K562 (cell line): ENCODE results near the gene CCL24. TPM values are rescaled to one million over a fixed set of nuclear protein-coding genes. Genes with fewer than 3 reads are reported as not detected.
A peak's percentile ranks its signal among the peaks of the same experiment; 100 is the strongest.

Experiments
- ATAC-seq: fragments of 200-7000 bp; cut with Tn5 transposase; 3 replicates; pipeline ENCODE4 v1.9.1; 2020; ENCODE audit warnings: moderate library complexity
- BruUV-seq: library from RNA; stranded (reverse); fragments of 400-500 nt; replicated peaks from 2 replicates; lab custom pipeline; 2021; lab: Mats Ljungman, UMichigan
- CTCF ChIA-PET: fragments of 300-600 bp; formaldehyde crosslinking; extraction: SDS; loops from one replicate; lab custom pipeline; 2021; ENCODE audit warnings: low intra/inter-chr PET ratio; lab: Yijun Ruan, JAX
- POLR2A ChIA-PET: fragments of 300-600, 350-650 bp; sonication (Branson Sonifier 250); formaldehyde crosslinking; extraction: SDS; loops from one replicate; lab custom pipeline; 2021; ENCODE audit warnings: antibody characterized with exemption, inconsistent platforms; lab: Yijun Ruan, JAX
- DNase-seq, 4 experiments: peaks; one replicate each; pipeline versions ENCODE4 v3.0.0 to v3.0.0-alpha.2; 2011 to 2018; ENCODE audit warnings: low spot score in 3 of 4, mixed read lengths in 3 of 4; ENCODE audit errors: extremely low read depth in 1 of 4
- FAIRE-seq: peaks from 2 replicates; lab custom pipeline; 2011; peaks lifted over from hg19 to GRCh38; lab: Jason Lieb, UNC
- H2AFZ ChIP-seq: 2 replicates; pipeline ENCODE4 v1.6.0; 2011; ENCODE audit warnings: low read depth, low read length, control low read depth, inconsistent platforms
- H3K27ac ChIP-seq: fragments of 200-600 bp; 3 replicates; pipeline ENCODE4 v1.8.0; 2011; ENCODE audit warnings: low read depth, mild to moderate bottlenecking, control low read depth, inconsistent platforms, low read length, moderate library complexity, mixed read lengths; ENCODE audit errors: extremely low read depth
- H3K27me3 ChIP-seq, 2 experiments: fragments of 300-600 bp in 1 of 2; 2 replicates in 1 of 2; 3 replicates in 1 of 2; pipeline versions ENCODE4 v1.6.0 to v1.8.0; 2011; ENCODE audit warnings: inconsistent platforms in 2 of 2, low read length in 2 of 2, mild to moderate bottlenecking in 1 of 2, mixed read lengths in 1 of 2, moderate library complexity in 1 of 2; ENCODE audit not compliant: control insufficient read depth in 2 of 2, insufficient read depth in 2 of 2
- H3K36me3 ChIP-seq: fragments of 300-600 bp; 3 replicates; pipeline ENCODE4 v1.8.0; 2011; ENCODE audit warnings: mild to moderate bottlenecking, low read length, inconsistent platforms; ENCODE audit not compliant: control insufficient read depth, insufficient read depth
- H3K4me1 ChIP-seq, 2 experiments: fragments of 200-600 bp in 1 of 2; replicated peaks in 1 of 2; 2 replicates in 1 of 2; 3 replicates in 1 of 2; pipeline versions ENCODE4 v1.5.1 to v1.8.0; 2011; ENCODE audit warnings: inconsistent platforms in 2 of 2, low read length in 2 of 2, mild to moderate bottlenecking in 1 of 2, mixed read lengths in 1 of 2, moderate library complexity in 1 of 2; ENCODE audit not compliant: control insufficient read depth in 2 of 2, insufficient read depth in 2 of 2
- H3K4me2 ChIP-seq: 2 replicates; pipeline ENCODE4 v1.6.1; 2011; ENCODE audit warnings: low read length, control low read depth, inconsistent platforms, mixed read lengths; ENCODE audit not compliant: insufficient read depth
- H3K4me3 ChIP-seq: fragments of 200-600 bp; sonication (generic), shearing (Covaris generic); 2 replicates; pipeline ENCODE4 v1.5.1; 2016; ENCODE audit warnings: control low read depth, inconsistent platforms
- H3K79me2 ChIP-seq: fragments of 200-600 bp; 3 replicates; pipeline ENCODE4 v1.8.0; 2011; ENCODE audit warnings: low read length, inconsistent platforms; ENCODE audit not compliant: control insufficient read depth, insufficient read depth
- H3K9ac ChIP-seq, 2 experiments: 2 replicates each; pipeline versions ENCODE4 v1.6.0 to v1.6.1; 2011; ENCODE audit warnings: low read depth in 2 of 2, low read length in 2 of 2, control low read depth in 1 of 2, inconsistent platforms in 1 of 2, mild to moderate bottlenecking in 1 of 2, mixed read lengths in 1 of 2; ENCODE audit not compliant: insufficient read depth in 1 of 2
- H3K9me1 ChIP-seq: one replicate; pipeline ENCODE4 v1.6.0; 2011; ENCODE audit warnings: inconsistent platforms, mild to moderate bottlenecking, low read length, moderate library complexity; ENCODE audit not compliant: control insufficient read depth, insufficient read depth
- H3K9me3 ChIP-seq: replicated peaks from 2 replicates; pipeline ENCODE4 v1.5.1; 2011; ENCODE audit warnings: low read depth, low read length, inconsistent platforms; ENCODE audit not compliant: control insufficient read depth, insufficient read depth
- H4K20me1 ChIP-seq: replicated peaks from 2 replicates; pipeline ENCODE4 v1.6.1; 2011; ENCODE audit warnings: low read length, inconsistent platforms, mixed read lengths; ENCODE audit not compliant: control insufficient read depth, insufficient read depth
- KAT7 ChIP-seq: sonication (generic); formaldehyde crosslinking; IDR thresholded peaks from 2 replicates; pipeline ENCODE4 v1.8.0; 2022; ENCODE audit warnings: missing genetic modification reagents, mild to moderate bottlenecking, borderline replicate concordance
- MCM3 ChIP-seq: fragments of 450-650 bp; IDR thresholded peaks from 2 replicates; pipeline ENCODE4 v1.6.1; 2016
- RCOR1 ChIP-seq, 2 experiments: IDR thresholded peaks; 2 replicates each; pipeline ENCODE4 v1.6.1; 2012; ENCODE audit warnings: low read depth in 2 of 2, low read length in 2 of 2, borderline replicate concordance in 1 of 2, improper control_type of control experiment in 1 of 2
- TSC22D4 ChIP-seq: fragments of 450-650 bp; IDR thresholded peaks from 2 replicates; pipeline ENCODE4 v1.6.1; 2016; ENCODE audit warnings: missing genetic modification characterization, missing biosample characterization, control low read depth
- ZC3H4 ChIP-seq: sonication (generic); formaldehyde crosslinking; IDR thresholded peaks from 2 replicates; pipeline ENCODE4 v1.9.0; 2021; ENCODE audit warnings: missing genetic modification reagents, borderline replicate concordance
- ZKSCAN3 ChIP-seq: fragments of 250-450 bp; sonication (Bioruptor Pico); IDR thresholded peaks from 2 replicates; pipeline ENCODE4 v1.4.0; 2020
- ZZZ3 ChIP-seq: fragments of 450-650 bp; IDR thresholded peaks from 2 replicates; pipeline ENCODE4 v1.6.1; 2016; ENCODE audit warnings: antibody characterized with exemption, mild to moderate bottlenecking, moderate library complexity
- WGBS: fragments of 100-300 bp; shearing (Covaris generic); methylation state at CpG from one replicate; pipeline ENCODE4 v1.1.6; 2016; ENCODE audit warnings: low coverage, mixed read lengths; ENCODE audit not compliant: insufficient coverage; ENCODE audit errors: missing lambda C conversion rate; 5-methylcytosine and 5-hydroxymethylcytosine counted together
- in situ Hi-C: fragments of 300-500 bp; cut with MboI; formaldehyde crosslinking; loops from 4 replicates; pipeline ENCODE4 v1.15.0; 2018; ENCODE audit warnings: inconsistent platforms, mixed read lengths
- intact Hi-C: fragments of 100-400 bp; cut with micrococcal nuclease; formaldehyde crosslinking; loops from 2 replicates; pipeline ENCODE4 v1.14.2; 2022
- polyA plus RNA-seq, 8 experiments: library from polyadenylated mRNA; depleted of rRNA in 4 of 8; stranded (reverse) in 5 of 8; unstranded in 3 of 8; fragments of >200 nt; fragmentation: Nextera tagmentation in 2 of 8; fragmentation: Illumina TruSeq in 1 of 8; extraction: Ambion mirVana in 2 of 8; extraction: Trizol in 1 of 8; gene quantifications; 2 replicates each; pipeline versions ENCODE4 v1.2.1 to v1.2.3, GENCODE V29; 2011 to 2014; ENCODE audit warnings: inconsistent platforms in 1 of 8, missing spikeins in 1 of 8
- total RNA-seq, 7 experiments: library from RNA; depleted of rRNA in 6 of 7; stranded (reverse); fragments of >200 nt in 6 of 7; fragmentation: Illumina TruSeq in 2 of 7; extraction: Trizol in 2 of 7; gene quantifications; 2 replicates each; pipeline versions ENCODE4 v1.2.1 to v1.2.3, GENCODE V29; 2011 to 2021; ENCODE audit warnings: low replicate concordance in 1 of 7
- TF ChIP-seq, protein P1 (sequence below): fragments of 450-650 bp; IDR thresholded peaks from 2 replicates; pipeline ENCODE4 v1.6.1; 2016; ENCODE audit warnings: low read depth
- TF ChIP-seq, protein P2 (sequence below): fragments of 450-650 bp; IDR thresholded peaks from 2 replicates; pipeline ENCODE4 v1.6.1; 2016; ENCODE audit warnings: mild to moderate bottlenecking

The CCL24 gene
- total and polyA plus RNA-seq, 9 of the 15 experiments (the other 6 are each of a cell fraction or from before 2014, with no cell fraction given): 0.45 to 3.6 (median 0.95) TPM; not detected in 1

DNA sequence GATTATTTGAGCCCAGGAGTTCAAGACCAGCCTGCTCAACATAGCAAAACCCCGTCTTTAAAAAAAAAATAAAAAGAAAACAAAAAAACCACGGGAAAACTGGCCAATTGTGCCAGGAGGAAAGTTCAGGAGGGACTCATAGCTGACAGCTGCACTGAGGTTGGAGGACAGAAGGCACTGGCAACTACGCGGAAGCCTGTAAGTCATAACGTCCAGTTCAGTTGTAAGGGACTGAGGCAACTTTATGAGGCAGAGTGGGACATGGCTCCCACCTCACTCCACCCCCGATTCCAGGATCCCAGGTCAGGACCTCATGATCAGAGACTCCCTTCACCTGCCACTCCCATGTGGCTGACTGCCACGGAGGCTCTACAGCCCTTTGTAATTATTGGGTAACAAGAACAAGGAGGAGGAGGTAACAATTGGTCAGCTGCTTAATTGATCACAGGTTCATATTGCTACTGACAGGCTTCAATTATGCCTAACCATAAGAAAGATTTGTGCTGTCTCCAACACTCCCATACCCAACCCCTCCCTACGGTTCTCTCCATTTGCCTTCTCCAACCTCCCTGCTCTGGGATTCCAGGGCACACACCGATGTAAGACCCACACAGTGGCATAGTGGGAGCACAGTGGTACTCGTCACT, 1.9 kb upstream of the CCL24 start:
- FAIRE-seq (no peak), DNase-seq (no peak), ATAC-seq (no peak)
- Histone ChIP-seq H2AFZ (no peak overlapping the region), H3K4me3 (no peak overlapping the region), H3K27me3 (no peaks in the 10 kb centered on the region; a peak in 3 of 5 replicates), H3K36me3 (no peaks in the 10 kb centered on the region), H3K9me1 (peaks cover 4% of the 10 kb centered on the region), H3K79me2 (no peaks in the 10 kb centered on the region), H3K4me2 (no peak overlapping the region), H3K9me3 (no peaks in the 10 kb centered on the region), H4K20me1 (no peaks in the 10 kb centered on the region), H3K4me1 (peaks cover 11 to 16% of the 10 kb centered on the region in 2 experiments), H3K9ac (peak overlapping the region in 1 of 2 experiments; percentile 28; a peak in 1 of 4 replicates), H3K27ac (no peak overlapping the region)
- in situ Hi-C loops (no loop called here), intact Hi-C loops (loop anchor here (2.0 kb wide), 1 partner anchor 27 kb away; no protein-coding TSS in a partner anchor)
- 21% methylated on average over 10 of the region's 10 CpGs for WGBS
- ChIA-PET POLR2A (interaction anchor here (0.7 kb wide), 1 partner anchor 240 kb away, joined by 4 read pairs; no protein-coding TSS in a partner anchor), CTCF (no interaction called here)
- BruUV-seq: no TSS peak
- TF ChIP-seq ZZZ3: no peak
- no peak for TF ChIP-seq ZKSCAN3 (CRISPR knock-in tag)
- TF ChIP-seq RCOR1 (IDR thresholded peaks at IDR 0.05; ENCODE audit: borderline replicate concordance in 1 of 2, low read depth in 2 of 2, low read length in 2 of 2): no peak
- TF ChIP-seq, protein P1, sequence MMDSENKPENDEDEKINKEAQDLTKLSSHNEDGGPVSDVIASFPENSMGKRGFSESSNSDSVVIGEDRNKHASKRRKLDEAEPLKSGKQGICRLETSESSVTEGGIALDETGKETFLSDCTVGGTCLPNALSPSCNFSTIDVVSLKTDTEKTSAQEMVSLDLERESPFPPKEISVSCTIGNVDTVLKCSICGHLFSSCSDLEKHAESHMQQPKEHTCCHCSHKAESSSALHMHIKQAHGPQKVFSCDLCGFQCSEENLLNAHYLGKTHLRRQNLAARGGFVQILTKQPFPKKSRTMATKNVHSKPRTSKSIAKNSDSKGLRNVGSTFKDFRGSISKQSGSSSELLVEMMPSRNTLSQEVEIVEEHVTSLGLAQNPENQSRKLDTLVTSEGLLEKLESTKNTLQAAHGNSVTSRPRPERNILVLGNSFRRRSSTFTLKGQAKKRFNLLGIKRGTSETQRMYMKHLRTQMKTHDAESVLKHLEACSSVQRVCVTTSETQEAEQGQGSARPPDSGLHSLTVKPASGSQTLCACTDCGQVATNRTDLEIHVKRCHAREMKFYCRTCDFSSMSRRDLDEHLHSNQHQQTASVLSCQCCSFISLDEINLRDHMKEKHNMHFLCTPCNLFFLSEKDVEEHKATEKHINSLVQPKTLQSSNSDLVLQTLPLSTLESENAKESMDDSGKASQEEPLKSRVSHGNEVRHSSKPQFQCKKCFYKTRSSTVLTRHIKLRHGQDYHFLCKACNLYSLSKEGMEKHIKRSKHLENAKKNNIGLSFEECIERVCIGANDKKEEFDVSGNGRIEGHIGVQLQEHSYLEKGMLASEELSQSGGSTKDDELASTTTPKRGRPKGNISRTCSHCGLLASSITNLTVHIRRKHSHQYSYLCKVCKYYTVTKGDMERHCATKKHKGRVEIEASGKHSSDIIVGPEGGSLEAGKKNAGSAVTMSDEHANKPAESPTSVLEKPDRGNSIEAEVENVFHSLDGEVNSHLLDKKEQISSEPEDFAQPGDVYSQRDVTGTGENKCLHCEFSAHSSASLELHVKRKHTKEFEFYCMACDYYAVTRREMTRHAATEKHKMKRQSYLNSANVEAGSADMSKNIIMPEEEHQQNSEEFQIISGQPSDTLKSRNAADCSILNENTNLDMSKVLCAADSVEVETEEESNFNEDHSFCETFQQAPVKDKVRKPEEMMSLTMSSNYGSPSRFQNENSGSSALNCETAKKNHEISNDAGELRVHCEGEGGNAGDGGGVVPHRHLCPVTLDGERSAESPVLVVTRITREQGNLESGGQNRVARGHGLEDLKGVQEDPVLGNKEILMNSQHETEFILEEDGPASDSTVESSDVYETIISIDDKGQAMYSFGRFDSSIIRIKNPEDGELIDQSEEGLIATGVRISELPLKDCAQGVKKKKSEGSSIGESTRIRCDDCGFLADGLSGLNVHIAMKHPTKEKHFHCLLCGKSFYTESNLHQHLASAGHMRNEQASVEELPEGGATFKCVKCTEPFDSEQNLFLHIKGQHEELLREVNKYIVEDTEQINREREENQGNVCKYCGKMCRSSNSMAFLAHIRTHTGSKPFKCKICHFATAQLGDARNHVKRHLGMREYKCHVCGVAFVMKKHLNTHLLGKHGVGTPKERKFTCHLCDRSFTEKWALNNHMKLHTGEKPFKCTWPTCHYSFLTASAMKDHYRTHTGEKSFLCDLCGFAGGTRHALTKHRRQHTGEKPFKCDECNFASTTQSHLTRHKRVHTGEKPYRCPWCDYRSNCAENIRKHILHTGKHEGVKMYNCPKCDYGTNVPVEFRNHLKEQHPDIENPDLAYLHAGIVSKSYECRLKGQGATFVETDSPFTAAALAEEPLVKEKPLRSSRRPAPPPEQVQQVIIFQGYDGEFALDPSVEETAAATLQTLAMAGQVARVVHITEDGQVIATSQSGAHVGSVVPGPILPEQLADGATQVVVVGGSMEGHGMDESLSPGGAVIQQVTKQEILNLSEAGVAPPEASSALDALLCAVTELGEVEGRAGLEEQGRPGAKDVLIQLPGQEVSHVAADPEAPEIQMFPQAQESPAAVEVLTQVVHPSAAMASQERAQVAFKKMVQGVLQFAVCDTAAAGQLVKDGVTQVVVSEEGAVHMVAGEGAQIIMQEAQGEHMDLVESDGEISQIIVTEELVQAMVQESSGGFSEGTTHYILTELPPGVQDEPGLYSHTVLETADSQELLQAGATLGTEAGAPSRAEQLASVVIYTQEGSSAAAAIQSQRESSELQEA: no peak
- no peak for TF ChIP-seq TSC22D4 (tag)
- no peak for TF ChIP-seq KAT7 (CRISPR knock-in tag)
- TF ChIP-seq ZC3H4 (CRISPR knock-in tag): no peak
- TF ChIP-seq MCM3: no peak
- TF ChIP-seq, protein P2, sequence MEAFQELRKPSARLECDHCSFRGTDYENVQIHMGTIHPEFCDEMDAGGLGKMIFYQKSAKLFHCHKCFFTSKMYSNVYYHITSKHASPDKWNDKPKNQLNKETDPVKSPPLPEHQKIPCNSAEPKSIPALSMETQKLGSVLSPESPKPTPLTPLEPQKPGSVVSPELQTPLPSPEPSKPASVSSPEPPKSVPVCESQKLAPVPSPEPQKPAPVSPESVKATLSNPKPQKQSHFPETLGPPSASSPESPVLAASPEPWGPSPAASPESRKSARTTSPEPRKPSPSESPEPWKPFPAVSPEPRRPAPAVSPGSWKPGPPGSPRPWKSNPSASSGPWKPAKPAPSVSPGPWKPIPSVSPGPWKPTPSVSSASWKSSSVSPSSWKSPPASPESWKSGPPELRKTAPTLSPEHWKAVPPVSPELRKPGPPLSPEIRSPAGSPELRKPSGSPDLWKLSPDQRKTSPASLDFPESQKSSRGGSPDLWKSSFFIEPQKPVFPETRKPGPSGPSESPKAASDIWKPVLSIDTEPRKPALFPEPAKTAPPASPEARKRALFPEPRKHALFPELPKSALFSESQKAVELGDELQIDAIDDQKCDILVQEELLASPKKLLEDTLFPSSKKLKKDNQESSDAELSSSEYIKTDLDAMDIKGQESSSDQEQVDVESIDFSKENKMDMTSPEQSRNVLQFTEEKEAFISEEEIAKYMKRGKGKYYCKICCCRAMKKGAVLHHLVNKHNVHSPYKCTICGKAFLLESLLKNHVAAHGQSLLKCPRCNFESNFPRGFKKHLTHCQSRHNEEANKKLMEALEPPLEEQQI: no peak
